NK-92 treated with Interleukin-12 subunit alpha and Interleukin-12 subunit beta, amount 100 ng/mL, for 24 hours (cell line): ENCODE results near the gene TACC2.

ENCODE experiments used
- DNase-seq: peaks from one replicate; lab custom pipeline; 2025; lab: John Stamatoyannopoulos, UW

The TACC2 gene

DNA sequence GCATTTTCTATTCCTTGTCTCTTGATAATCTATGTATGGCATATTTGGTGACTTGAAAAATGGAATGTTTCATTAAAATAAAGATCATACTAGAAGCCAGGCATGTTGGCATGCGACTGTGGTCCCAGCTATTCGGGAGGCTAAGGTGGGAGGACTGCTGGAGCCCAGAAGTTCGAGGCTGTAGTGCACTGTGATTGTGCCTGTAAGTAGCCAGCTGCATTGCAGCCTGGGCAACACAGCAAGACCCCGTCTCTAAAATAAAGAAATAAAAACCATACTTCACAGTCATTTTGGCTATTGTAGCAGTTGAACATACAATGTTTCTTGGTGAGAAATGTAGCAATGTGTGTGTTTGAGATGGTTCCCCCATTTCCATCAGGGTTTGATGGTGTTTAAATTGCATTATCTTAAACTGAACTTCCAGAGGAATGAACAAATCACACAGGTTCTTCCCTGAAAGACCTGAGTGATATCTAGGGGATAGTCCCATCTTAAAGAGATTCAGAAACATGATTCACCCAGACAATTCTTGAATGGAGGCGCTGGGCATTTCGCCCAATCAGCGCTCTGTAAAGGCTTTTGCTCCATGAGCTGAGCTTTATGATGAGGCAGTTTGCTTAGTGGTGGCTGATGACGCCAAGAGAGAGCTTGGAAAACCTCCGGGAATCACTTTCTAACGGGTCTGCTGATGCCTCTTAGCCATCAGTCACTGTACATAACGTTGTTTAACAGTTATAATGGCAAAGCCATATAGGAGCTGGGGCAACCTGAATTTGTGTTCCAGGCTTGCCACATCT lies 262.7 kb downstream of the TACC2 start:
- DNase-seq = no peak

DNA sequence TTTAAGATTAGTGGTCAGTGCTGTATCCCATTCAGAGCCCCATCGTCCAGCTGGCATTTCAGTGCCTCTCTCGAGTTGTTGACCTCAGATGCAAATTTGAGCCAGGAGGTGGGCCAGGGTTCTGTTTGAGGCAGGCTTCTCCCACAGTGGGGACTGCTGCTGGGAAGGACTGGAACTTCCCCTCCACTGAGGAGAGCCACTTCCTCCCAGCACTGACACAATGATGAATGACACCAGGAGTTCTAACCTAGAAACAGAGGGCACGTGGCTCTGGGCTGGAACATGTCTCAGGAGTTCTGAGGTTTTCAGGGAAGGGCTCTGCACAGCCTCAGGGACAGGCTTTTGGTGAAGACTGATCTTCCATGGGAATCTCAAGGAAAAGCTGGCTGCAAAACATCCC lies 263.8 kb downstream of the TACC2 start:
- DNase-seq = no peak

DNA sequence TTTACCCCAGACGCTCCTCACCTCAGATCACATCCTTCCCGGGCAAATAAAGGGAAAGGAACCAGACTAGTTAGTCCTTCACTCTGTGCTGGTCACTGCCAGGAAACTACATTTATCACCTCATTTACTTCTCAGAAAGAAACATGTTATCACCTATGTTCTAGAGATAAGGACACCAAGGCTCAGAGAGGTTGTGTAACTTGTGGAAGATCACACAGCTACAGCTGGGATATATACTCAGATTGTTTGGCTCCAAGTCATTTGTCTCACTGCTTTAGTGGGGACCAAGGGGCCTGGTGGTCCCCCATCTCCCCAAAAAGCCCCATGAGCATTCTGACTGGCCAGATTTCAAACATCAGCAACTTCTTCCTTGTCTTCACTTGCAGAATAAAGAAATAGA lies 264.6 kb downstream of the TACC2 start:
- no peak for DNase-seq

DNA sequence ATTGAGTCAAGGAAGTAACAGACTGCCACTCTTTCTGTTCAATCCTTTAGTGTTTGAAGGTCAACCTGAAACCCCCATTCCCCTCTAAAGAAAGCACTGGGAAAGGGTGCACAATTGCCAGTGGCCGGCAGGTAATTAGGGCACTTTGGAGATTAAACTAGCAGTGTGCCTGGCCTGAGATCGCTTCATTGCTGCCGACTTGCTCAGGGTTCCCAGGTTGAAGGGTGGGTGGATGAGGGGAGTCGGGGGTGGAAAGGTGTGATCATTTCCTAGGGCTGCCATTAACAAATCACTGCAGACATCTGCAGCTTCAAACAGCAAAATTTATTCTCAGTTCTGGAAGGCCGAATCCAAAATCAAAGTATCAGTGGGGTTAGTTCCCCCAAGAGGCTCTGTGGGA lies 265.9 kb downstream of the TACC2 start:
- DNase-seq = no peak

DNA sequence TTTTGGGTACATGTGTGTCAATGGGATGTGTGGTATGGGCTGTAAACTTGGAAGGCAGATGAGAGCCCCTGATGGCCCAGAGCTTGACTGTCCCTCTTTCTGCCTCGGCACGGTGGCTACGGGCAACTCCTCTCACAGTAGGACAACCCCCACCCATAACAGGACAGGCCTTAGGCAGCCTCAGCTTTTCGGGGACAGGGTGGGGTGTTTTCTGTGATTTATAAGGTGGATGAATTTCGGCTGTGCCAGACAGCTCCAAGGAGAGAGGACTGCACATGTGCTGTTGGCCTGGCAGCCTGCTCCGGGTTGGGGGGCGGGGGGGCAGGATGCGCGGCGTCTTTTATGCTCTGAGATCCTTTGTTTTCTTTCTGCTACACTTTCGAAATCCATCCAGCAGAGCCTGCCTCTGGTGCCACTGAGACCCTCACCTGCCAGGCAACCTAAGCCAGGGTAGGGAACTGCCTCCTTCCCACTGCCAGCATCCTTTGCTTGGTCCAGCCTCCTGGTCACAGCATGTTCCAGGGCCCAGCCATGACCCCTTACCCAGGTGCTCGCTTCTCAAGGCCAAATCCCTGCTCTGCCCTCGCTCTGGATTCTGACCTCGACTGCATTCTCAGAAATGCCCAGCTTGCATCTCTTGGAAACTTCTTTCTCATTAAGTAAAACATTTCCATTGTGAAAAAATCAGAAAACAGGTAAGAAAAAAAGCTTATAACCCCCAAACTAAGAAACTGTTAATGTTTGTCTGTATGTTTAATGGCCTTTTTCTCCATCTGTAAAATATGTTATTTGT lies 266.7 kb downstream of the TACC2 start:
- no peak for DNase-seq

DNA sequence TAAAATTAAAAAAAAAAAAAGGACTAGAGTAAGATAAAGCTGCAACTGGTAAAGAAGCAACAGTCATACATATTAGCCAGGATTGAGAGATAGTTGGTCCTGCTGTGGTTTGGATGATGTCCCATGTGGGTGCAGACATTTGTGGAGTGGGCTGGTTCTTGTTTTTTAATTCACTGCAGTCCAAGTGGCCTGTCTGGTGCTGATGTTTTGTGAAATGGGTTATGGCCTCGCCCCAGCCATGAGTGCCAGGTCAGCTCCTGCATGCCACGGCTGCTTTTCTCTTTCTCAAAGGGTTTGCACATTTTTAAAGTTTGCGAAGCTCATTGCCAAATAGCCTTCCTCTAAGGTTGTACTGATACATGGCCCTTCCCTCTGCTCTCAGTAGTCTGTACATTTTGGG lies 268.1 kb downstream of the TACC2 start:
- no peak for DNase-seq

DNA sequence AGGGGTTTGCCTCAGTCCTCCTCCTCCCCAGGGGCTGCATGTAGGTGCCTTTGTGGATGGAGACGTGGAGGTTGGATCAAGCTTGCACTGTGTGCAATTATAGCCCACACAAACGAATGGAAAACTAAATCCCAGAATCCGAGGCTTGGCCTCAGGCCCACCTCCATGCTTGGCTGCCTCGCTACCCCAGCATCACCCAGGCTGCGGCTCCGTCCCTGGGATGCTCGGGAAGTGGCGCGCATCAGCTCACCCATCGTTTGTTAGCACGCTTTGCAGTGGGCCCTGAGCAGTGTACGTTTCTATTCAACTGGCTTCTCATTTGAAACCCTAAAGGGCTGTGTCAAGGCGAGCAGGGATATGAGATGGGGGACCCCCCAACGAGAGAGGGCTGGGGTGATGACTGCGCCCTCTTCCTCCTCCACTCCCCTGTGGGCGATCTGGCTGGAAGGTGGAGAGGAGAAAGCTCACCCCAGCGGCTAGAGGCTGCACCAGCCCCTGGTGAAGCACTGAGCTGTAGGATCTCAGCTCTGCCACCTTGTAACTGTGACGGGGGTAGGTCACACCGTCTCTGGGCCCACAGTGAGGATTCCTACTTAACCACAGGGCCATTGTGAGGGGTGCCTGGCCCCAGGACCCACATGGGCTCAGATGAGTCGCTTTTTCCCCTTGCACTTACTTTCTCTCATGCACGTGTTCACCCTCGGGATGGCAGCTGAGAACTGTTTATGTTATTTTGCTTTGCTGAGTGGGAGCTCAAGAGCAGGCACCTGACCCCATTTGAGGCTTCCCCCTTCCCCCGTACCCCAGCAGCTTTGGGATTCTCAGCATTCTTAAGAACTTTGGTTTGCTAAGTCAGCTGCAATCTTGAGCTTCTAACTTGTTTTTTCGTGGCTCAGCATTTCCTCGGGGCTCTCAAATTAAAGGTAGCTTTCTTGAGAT lies 269.4 kb downstream of the TACC2 start:
- DNase-seq = no peak

DNA sequence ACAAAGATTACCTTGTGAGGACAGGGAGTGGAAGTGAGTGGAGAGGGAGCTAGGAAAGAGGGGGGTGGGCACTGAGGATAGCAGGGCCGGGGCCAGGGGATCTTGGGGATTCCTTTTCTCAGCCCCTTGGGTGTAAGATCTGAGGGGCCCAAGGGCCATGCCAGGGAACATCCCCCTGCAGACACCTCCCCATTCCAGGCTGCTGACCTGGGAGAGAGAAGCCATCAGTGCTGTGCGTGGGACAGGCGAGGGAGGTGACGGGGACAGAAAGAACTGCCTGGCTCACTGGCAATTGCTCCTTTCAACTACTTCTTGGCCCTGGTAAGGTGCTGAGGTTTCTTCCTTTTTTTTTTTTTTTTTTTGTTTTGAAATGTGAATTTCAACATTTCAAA lies 270.1 kb downstream of the TACC2 start:
- DNase-seq = no peak

DNA sequence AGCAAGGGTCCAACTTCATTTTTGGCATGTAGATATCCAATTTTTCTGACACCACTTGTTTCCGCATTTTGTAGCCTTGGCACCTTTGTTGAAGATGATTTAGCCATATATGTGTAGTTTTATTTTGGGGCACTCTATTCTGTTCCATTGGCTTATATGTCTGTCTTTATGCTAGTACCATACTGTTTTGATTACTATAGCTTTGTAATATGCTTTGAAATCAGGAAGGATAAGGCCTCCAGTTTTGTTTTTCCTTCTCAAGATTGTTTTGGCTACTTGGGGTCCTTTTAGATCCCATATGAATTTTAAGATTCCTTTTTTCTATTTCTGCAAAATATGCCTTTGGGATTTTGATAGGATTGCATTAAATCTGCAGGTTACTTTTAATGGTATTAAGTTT lies 272.6 kb downstream of the TACC2 start:
- DNase-seq = no peak

DNA sequence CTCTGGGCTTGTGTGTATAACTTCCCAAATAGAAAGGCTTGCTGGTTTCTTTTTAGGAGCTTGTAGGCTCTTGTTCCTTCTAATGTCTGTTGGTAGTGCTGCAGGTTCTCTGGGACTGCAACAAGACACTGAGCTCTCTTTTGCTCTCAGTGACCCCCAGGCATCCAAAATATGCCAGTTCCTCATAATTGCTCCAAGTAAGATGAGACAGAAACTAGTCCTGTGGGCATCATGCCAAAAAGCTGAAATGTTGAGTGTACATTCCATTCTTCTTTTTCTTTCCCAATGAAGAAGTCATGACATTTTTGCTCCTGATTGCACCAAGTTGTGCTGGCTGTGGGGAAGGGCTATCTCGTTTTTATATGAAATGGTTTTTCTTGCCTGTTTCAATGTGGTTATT lies 275.0 kb downstream of the TACC2 start:
- DNase-seq = no peak

DNA sequence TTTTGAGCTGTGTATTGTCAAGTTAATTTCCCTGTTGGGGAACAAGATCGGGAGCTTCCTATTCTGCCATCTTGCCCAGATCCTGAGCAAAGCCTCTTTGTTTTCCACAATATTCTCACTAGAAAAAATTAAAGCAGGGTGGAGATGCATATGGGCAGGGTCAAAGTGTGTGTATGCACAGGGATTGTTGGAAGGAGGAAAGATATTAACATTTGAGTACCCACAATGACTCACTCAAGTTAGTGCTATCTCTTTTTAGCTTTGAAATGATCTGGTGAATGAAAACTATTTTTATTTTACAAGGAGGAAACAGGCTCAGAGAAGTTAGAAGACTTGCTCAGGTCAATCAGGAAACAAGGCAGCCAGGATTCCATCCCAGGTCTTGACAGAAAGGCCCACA lies 275.5 kb downstream of the TACC2 start:
- DNase-seq = no peak

DNA sequence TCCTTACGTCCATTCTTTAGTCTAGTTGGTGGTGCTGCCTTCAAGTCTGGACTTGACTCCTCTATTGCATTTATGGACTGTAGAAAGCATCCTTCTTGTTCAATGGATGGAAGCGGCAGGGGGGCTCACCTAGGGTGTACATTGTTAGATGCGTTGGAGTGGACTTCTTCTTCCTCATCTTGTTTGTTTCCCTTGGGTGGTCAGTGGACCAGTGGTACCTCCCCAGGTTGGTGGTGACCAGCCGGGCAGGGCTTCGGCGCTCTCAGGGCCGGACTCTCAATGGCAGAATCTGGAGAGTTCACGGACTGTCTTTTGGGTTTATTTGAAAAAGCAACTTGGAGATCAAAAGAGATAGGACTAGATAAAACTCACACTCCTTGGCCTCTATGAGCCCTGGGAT lies 276.0 kb downstream of the TACC2 start:
- DNase-seq = no peak

DNA sequence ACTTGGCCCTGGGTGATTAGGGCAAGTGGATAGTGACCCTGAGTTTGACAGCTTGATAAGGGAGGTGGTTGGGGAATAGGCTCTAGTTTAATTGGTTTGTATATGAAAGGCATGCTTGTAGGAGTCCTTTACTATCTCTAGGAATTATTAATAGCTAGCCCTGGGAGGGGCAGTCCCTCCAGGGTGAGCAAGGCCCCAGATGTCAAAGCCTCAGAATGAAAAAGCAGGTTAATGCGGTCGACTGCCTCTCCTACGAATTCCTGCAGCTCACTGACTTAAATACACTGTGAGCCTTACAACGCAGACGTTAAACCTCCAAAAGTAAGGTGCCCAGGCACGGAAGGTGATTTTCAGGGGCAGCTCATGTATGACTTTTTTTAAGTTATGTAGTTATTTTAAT lies 276.9 kb downstream of the TACC2 start:
- DNase-seq = no peak

DNA sequence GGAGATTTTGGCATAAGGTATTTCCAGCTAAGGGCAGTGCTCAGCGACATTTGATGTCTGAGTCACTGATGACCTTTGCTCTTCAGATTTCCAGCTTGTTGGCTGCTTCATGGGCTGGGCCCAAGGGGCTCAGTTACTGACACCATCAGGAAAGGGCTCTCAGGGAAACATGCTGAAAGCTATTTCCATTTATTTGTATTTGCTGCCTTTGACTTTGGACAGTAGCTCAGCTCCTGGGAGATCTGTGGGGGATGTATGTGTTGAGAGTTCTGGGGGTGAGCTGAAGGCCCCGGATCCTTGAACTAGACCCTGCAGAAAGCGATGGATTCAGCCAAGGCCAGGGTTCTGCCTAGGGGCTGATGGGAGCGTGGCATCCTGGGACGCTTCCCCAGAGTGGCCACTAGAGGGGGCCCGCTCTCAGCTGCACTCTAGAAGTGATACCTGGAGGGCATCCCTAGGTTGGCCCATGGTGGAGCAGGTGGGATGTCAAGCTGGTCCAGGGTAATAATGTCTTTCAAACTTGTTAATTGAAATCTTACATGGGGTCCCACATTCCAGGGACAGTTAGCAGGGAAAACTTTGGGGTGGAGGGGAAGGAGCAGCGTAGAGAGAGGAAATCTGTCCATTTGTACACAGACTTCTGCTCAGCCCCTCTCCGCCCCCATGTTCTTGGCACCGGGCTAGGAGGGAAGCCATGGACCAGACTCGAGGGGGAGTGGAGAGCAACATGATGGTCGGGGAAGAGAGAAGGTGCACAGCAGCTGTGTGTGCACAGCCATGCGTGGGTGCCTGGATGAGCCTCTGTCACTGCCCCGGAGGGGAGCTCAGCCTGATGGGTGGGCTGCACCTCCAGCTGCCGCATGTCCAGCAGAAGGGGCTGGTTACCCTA lies 279.1 kb downstream of the TACC2 start:
- DNase-seq = peak; percentile 8

DNA sequence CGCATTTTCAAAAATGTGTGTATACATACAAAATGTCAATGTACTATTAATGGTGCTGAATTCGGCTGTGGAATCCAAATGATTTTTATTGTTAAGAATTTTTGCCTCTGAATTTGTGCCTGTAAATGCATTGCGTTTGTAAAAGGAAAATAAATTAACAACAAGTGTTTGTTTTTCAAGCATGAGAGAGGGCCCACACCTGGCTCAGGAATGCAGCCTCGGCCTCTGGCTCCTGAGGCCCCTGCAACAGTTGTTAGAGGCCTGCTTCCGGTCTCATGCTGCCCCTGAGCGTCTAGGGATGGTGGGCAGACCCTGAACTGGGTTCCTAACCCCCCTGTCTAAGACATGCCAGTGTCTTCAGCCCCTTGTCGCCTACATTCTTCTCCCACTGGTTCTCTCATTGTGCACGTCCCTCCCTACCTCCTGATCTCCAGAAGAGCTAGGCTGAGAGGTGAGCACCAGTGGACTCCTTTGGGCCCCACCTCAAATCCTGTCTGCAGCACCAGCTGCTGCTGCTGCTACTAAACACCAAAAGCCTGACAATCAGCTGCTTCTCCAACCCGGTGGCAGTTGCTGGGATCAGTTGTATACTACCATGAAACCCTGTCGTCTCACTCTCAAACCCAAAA lies 280.2 kb downstream of the TACC2 start:
- DNase-seq = no peak

DNA sequence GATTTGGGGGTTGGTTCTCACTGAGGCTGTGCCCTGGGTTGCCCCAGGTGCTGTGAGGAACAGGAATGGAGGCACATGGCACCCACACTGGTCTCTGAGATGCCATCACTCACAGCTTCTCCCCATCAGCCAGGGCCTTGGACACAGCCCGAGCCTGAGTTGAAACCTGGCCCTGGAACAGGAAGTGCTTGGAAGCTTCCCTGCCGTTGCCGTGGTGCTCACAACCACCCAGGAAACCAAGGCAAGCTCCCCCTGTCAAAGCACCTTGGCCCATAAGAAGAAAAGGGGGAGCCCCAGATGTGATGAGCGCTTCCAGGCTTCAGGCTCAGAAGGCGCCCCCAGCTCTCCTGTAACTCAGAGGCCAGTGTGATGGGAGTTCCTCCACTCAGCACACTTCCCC lies 282.1 kb downstream of the TACC2 start, which contains the start of gene BTBD16:
TSS of gene BTBD16 (plus strand) at position 221 of the 400 bp plus-strand sequence. CDS start 3,786 bp downstream, outside the sequence.
- no peak for DNase-seq

DNA sequence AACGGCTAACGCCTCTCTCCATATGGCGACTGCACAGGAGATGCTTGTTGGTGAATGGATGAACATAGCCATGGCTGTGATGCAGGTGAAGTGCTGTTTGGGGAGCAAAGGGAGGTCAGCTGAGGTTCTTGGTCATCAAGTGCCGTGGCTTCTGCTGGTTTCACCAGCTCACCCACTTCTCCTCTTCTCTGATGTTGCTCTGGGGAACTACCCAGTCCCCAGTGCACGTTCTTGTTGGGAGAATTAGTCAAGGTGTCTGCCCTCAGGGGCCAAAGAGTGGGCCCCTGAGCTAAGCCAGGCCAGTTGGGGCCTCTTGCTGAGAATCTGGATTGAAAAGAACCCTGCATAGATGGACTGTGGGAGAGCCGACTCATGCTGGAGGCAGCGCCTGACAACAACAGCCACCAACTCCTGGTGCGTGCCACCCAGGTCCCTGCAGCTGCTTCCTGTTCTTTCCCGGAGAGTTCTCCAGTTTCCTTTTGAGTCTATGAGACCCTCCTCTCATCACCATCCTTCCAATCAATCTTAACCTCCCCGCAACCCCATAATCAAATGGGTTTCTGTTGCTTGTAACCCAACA lies 285.1 kb downstream of the TACC2 start:
- no peak for DNase-seq

DNA sequence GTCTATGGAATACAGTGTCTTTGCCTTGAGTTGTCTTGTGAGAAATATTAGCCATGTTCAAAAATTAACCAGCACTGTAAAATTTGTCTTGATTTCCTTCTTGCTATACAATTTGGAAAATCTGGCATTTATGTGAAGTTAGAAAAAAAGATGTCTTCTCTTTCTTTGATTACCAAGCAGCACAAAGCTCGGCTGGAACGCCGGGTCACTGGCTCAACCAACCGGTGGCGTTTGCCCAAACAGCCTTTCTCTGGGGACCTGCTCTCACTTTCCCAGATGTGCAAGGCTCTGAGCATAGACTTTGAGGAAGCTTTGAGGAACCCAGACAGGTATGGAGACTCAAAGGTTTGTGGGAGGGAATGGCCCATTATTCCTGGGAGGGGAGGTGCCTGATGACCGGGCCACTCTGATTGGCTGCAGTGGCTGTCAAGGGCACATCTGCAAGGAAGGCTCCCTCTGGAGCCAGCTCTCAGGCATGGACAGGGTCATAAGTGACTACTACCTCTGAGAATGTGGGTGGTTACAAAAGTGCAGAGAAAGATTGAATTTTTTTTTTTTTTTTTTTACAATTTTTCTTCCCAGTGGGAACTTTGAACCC lies 287.7 kb downstream of the TACC2 start:
- DNase-seq = no peak

DNA sequence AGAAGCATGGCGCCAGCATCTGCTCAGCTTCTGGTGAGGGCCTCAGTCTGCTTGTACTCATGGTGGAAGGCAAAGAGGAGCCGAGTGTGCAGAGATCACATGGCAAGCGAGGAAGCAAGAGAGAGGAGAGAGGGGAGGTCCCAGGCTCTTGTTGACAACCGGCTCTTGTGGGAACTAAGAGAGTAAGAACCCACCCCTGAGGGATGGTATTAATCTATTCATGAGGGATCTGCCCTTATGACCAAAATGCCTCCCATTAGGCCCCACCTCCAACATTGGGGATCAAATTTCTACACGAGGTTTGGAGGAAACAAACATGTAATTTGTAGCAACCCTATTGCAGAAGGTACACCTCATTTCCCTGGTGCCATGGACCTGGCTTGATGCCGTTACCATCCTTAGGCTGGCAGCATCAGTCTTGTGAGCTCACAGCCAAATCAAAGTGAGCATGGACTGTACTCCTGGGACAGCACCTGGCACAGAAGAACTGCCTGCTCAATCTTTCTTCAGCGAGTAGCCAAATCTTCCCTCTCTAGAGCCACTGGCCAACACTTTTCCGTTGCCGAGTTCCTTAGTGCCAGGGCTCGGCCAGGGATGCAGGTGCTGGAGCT lies 288.7 kb downstream of the TACC2 start:
- no peak for DNase-seq

DNA sequence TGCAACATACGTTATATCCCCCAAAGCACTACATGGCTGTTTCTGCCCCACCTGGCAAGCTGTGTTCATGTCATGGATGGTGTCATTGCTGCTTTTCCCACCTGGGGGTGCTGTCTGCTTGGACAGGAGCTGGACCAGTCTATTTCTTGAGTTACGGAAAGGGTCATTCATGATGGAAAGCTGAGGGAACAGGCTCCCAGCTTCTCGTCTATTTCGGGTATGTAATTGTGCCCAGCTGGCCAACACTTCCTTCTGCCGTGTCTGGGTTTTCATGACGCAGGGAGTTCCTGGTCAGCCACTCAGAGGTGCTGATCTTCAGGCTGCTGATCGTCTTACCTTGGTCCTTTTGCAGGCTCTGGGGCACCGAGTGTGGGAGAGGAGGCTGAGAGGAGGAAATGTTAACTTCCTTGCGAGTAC lies 290.8 kb downstream of the TACC2 start:
- DNase-seq = no peak
